HG03439 (cell line): Measurements from ENCODE around the gene SHC4.

Experiments used
- ATAC-seq: cut with Tn5 transposase; IDR thresholded peaks from one replicate; pipeline ENCODE4 v1.9.1; 2021; ENCODE audit warnings: mild to moderate bottlenecking, moderate library complexity; ENCODE audit not compliant: unreplicated experiment

Gene SHC4

GRCh38 chr15:48888191-48888590 is 75.5 kb downstream of the SHC4 start:
- no peak for ATAC-seq

GRCh38 chr15:48887144-48887543 is 76.6 kb downstream of the SHC4 start:
- no peak for ATAC-seq

DNA sequence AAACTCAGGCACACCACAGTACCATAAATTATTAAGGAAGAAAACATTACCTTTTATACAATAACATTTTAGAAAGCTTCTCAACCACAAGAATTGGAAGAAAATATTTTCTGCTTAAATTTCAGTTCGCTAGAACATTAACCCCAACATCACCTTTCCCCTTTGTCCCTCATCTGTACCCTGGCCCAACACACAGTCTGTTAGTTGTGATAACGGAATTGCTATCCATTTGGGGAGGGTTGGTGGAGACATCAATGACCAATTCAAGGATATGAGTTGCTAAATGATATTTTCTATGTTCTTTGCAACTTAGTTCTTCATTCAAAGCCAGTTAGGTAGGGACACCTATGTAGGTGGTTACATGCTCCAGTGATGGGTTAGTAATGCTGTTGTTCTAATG is 80.0 kb downstream of the SHC4 start:
- ATAC-seq, result no peak

DNA sequence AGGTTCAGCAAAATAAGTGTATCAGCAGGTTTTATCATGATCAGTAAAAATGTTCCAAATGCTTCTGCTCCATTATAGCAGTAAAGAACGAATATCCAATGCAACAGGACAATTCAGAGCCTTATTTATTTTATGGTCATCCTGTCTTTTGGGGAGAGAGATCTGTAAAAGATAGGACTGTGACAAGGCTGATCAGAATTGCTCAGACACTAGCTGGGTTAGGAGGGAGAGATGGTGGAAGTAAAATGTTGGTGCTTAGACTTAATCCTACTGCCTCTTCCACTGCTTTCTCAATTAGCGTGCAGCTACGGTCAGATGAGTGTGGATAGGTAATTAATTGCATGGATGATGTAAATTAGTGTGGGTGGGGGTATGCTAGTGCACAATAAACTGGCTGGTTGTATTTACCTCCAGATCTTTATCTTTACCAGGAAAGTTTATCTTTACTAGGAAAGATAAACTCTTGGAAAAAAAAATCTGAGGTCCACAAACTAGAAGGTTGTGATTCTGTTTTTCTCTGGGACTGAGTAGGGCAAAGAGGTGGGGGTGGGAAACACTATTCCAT is 83.6 kb downstream of the SHC4 start:
- no peak for ATAC-seq

- peak; percentile 95 for ATAC-seq
These were observed 85.8 kb downstream of the SHC4 start, which contains the start of gene EID1 for GRCh38 chr15:48877630-48878595. EID1 (plus strand) TSS chr15:48878134; CDS start chr15:48878177, 43 bp downstream.

DNA sequence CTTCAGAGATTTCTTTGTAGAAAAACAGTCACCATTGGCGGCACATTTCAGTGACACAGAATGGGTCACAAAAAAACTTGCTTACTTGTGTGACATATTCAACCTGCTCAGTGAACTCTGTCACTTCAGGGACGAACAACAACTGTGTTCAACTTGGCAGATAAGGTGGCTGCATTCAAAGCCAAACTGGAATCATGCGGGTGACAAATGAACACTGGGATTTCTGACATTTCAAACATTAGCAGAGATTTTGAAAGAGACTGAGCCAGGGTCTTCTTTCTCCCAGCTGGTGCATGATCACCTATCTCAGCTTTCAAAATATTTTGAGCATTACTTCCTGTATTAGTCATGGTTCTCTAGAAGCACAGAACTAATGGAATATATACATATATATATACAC is 87.7 kb downstream of the SHC4 start:
- no peak for ATAC-seq

DNA sequence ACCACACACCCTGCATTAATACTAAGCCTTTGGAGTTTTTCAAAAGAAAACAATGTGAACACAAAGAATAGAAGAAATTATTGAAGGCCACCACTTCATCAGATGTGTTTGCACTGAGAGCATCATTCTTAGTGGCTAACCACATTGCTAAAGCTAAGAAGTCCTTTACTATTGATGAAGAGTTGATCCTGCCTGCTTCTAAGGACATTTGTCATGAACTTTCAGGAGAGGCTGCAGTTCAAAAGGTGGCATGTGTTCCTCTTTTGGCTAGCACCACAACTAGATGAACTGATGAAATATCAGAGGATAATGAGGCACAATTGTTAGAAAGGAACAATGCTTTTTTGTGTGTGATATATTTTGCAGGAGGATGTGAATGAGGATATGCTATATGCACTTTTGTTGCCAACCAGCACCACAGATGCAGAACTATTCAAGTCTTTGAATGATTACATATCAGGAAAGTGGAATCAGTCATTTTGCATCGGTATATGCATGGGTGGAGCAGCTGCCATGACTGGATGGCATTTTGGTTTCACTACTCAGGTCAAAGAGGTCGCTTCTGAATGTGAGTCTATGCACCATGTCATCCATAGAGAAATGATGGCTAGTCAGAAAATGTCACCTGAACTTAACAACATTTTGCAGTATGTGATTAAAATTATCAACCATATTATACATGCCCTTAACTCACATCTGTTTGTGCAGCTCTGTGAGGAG is 88.3 kb downstream of the SHC4 start:
- no peak for ATAC-seq

DNA sequence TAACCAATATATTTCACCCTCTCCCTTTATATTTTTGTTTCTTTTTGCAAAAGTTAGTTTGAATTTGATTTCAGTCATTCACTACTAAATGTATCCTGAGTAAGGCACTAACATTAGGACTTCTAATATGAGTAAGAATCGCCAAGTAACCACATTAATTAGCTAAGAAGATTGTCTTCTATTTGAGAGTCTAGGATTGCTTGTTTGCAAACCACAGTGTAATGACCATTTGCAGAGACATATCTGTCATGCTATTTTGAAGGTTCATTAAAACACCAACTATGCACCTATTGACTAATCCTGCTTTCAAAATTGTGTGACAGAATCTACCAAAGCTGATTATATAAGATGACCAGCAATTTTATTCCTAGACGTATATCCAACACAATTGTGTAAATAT is 91.1 kb downstream of the SHC4 start:
- ATAC-seq, result no peak

DNA sequence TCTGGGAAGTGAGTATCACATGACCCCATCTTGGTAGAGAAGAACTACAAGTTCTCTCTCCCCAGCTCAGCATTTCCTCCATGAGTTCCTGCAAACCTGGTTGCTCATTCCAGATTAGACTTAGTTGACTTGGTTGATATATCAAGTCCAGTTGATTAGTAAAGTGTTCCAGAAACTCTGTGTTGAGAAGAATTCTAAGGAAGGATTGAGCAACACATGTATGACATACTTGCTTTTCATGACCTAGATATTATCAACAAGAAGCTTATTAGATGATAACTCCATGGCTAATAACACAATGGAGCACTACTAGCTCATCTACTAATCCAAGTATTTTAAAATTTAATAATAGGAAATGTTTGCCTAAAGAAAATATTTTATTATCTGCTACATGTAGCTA is 92.2 kb downstream of the SHC4 start:
- ATAC-seq, result no peak

DNA sequence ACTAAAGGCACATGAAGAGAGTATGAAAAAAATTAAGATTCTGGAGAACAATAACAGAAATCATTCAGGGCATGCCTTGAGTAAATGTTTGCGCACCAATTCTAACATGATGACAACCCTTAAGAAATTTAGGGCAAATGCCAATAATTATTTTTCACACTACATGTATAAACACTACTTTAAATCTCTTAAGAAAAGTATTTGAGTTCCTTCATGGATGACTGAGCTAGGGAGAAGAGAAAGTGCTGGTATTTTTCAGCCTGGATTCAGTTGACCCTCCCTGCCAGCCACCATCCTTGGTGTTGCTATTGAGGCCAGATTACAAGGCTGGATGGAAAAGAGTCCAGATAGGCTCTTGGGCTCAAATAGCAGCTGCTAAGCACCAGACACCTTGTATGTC is 93.8 kb downstream of the SHC4 start:
- no peak for ATAC-seq

DNA sequence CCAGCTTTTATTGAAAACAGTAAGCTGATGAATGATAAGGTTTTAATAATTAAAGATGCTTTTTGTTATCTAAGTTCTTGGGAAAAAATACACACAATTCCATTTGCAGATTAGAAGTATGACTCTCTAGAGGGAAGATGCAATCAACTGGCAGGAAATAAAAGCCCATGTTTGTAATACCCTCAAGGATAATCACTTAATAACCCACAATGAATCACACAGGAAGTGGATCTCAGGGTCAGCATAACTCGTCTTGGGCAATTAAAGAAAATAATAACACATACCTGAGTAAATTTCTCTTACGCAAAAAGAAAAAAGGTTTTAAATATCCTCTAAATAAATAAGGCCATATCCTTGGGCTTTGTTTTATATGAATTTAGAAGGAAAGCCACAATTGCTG is 95.2 kb downstream of the SHC4 start:
- ATAC-seq, result no peak

GRCh38 chr15:48868023-48868422 is 95.7 kb downstream of the SHC4 start:
- no peak for ATAC-seq

- no peak for ATAC-seq
These were observed 97.6 kb downstream of the SHC4 start for GRCh38 chr15:48866141-48866563.

DNA sequence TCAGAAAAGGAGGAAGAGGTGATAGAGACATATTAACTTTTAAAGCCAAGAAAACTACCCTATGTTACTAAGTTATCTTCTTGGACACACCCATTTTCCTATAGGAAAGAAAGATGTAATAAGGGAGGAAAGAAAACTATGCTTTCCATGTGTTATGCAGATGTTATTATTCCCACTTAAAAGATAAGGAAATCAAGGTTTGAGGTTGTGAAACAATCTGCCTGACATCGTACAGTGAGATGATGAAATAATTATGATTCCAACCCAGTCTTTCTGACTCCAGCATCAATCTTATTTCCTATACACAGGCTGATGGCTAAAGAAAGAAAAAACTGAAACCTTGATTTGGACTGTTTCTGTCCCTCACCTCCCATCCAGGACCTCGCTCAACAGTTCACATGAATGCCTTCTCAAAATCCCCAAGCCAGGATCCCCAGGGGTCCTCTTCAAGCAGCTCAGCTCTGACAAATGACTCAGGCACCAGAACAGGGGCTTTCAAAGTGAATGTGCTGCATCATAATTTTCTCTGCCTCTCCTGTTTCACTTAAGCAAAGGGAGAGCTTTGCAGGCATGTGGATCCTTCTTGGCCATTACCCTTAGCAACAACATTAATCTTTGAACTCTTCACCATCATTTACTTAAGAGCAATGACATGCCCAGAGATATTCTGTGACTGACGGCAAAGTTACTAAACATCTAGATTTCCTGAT is 98.2 kb downstream of the SHC4 start:
- ATAC-seq, result no peak

DNA sequence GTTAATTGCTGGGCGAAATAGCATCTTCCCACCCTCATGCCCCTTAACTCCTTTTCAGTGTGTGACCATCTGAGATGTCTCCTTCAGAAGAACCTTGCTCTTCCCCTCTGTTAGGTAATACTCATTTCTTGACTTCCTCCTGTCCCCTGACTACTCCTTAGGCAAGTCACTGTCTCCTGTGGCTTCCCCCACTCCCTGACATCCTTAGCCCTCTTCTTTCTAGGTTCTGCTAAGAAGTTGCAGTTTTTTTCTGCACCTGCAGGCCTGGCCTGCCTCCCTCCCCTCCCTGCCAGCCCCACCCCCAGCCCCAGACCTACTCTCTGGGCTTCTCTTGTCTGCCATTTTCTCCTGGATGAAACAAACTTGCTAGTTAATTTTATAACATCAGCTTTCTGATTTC is 101.0 kb downstream of the SHC4 start:
- ATAC-seq, result no peak

DNA sequence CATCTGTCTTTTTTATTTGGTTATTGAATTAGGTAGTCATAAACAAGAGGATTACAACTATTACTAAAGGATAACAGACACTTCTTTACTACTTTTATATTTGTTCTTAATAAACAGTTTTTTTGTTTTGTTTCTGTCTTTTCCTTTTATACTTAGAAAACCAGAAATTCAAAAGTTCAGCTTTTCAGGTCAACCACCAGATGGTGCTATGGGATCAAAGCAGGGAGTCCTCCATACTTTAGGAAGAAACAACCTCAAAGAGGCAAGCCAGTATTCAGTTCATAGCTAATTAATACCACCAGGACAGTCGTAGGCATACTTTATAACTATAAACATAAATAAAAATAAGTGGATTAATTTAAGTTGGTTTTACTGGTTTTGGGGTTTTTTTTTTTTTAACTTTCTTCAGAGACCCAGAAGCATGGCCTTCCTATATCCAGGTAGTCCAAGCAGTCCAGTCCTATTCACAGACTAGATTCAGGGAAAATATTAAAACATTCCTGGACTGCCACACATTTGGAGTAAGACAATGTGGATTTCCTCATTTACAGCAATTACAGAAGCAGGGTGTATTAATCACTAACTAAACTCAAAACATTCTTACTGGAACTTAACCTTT is 101.8 kb downstream of the SHC4 start:
- no peak for ATAC-seq

DNA sequence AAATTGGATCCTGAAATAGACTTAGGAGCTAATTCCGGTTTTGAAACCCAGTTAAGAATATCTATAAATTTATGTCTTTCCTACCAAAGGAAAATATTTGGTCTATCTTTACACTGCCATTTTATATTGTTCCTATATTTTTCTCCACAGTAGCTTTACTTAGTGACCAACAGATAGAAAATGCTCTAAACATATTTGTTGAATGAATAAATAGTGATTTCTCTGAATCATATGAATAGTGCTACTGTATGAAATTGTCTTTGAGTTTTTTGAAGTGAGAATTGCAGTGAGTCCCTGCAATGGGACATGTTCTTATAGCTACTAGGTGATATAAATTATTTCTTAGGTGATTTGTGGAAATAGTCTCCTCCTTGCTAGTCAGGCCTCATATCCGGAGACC is 104.3 kb downstream of the SHC4 start:
- no peak for ATAC-seq

DNA sequence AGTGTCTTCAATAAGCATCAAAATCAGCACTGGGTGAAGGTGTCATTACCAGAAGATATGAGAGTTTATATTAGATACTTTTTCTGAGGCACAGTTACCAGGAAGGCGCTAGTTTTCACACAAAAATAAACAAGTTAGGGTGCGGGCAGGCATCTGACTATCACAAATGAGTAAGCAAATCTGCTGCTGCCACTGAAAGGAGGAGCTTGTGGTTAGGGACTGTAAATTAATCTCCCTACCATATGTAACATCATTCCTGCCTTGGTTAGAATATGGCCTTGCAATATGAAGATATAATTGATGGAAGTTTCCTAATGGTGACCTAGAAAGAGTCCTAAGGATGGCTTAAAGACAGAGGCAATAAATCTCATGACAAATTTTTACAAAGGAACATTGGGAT is 105.3 kb downstream of the SHC4 start:
- ATAC-seq, result no peak

DNA sequence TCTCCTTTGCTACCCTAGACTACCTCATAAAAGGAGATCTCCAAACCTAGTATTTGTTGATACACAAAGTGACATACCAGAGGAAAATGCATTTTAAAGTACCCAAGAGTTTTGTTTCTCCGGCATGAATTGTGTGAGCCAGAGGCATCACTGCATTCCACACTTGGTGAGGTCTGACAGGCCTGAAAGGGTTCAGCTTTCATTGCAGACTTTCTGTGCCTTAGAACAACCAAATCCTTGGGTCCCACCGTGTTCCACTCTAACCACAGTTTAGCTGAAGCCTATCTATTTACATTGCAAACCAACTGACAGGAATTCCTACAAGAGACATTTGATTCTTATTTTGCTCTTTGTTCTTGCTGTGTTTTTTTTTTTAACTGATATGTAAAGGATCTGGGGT is 106.8 kb downstream of the SHC4 start:
- no peak for ATAC-seq
